Vagina (tissue), 2 donors: ENCODE measurements around the gene CCDC186. TPM values are rescaled to one million over a fixed set of nuclear protein-coding genes. Genes with fewer than 3 reads are reported as not detected.

Experiments used
- DNase-seq, 2 donors: peaks; one replicate each; pipeline ENCODE4 v3.0.0-alpha.2; 2017; ENCODE audit errors: extremely low spot score in 2 of 2
- H3K27ac ChIP-seq: fragments of 200-600 bp; sonication (generic); one replicate; pipeline ENCODE4 v1.5.1; 2019
- H3K27me3 ChIP-seq: fragments of 200-600 bp; sonication (generic); one replicate; pipeline ENCODE4 v1.5.1; 2019
- H3K36me3 ChIP-seq, 2 donors: fragments of 200-600 bp; sonication (generic); one replicate each; pipeline ENCODE4 v1.5.1; 2017 to 2019
- H3K4me1 ChIP-seq: fragments of 200-600 bp; sonication (generic); one replicate; pipeline ENCODE4 v1.5.1; 2019
- H3K4me3 ChIP-seq, 2 donors: fragments of 200-600 bp; sonication (generic); 1 replicate in 1 of 2; 2 replicates in 1 of 2; pipeline ENCODE4 v1.5.1; 2016 to 2019
- H3K9me3 ChIP-seq: fragments of 200-600 bp; sonication (generic); one replicate; pipeline ENCODE4 v1.5.1; 2019
- CTCF ChIP-seq, 3 experiments: fragments of 450-650 bp in 2 of 3; fragments of 200-600 bp in 1 of 3; sonication (generic) in 1 of 3; IDR thresholded peaks; one replicate each; pipeline ENCODE4 v1.5.1; 2017 to 2019; ENCODE audit warnings: antibody characterized with exemption in 3 of 3, mild to moderate bottlenecking in 2 of 3, moderate library complexity in 2 of 3
- POLR2A ChIP-seq, 2 donors: fragments of 450-650 bp; IDR thresholded peaks; one replicate each; pipeline ENCODE4 v1.6.1; 2017; ENCODE audit warnings: antibody characterized with exemption in 2 of 2, mild to moderate bottlenecking in 2 of 2, moderate library complexity in 2 of 2
- POLR2AphosphoS5 ChIP-seq, 2 donors: sonication (generic); formaldehyde crosslinking; IDR thresholded peaks; one replicate each; pipeline ENCODE4 v1.9.0; 2017; ENCODE audit warnings: antibody characterized with exemption in 2 of 2, mild to moderate bottlenecking in 2 of 2, low read depth in 1 of 2; ENCODE audit not compliant: insufficient read depth in 1 of 2
- intact Hi-C: fragments of 100-400 bp; cut with DNase I; formaldehyde crosslinking; loops from one replicate; pipeline ENCODE4 v1.15.1; 2023
- total RNA-seq: library from RNA; depleted of rRNA; stranded (reverse); fragments of >200 nt; gene quantifications from one replicate; pipeline ENCODE4 v1.2.3, GENCODE V29; 2016

CCDC186 gene
- total RNA-seq, 1 donor from 2014 or later: 25.5 TPM

- Histone ChIP-seq H3K9me3 (no peaks in the 10 kb centered on the region), H3K27ac (no peak overlapping the region), H3K27me3 (no peaks in the 10 kb centered on the region), H3K4me1 (no peaks in the 10 kb centered on the region), H3K4me3 (no peak overlapping the region), H3K36me3 (no peaks in the 10 kb centered on the region)
- no peak for DNase-seq
- intact Hi-C loops: no loop called here
- no peak for TF ChIP-seq POLR2A (IDR thresholded peaks at IDR 0.05)
- no peak for TF ChIP-seq CTCF (IDR thresholded peaks at IDR 0.05)
- no peak for TF ChIP-seq POLR2AphosphoS5 (IDR thresholded peaks at IDR 0.05; ENCODE audit: insufficient read depth in 1 of 2, low read depth in 1 of 2)
Observed at GRCh38 chr10:114077815-114078219, 96.2 kb downstream of the CCDC186 start.

DNA sequence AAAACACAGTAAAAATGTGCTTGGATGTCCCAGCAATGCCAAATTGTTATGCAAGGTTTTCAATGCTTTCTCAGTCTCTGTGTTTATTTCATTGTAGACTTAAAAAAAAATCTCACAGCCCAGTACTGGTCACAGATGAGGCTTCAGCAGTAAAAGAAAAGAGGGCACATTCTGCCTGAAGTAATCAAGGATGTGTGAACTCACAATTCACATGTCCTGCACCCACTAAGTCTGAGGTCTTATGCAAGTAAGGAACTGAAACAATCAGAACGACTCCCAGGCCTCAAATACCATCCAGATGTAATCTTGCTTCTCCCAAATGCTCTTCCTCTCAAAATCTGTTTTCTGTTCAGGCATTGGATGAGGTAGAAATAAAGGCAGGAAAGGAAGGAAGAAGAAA lies 96.7 kb downstream of the CCDC186 start:
- no peak for DNase-seq
- Histone ChIP-seq H3K9me3 (no peaks in the 10 kb centered on the region), H3K4me3 (no peak overlapping the region), H3K27ac (no peak overlapping the region), H3K36me3 (no peaks in the 10 kb centered on the region), H3K4me1 (no peaks in the 10 kb centered on the region), H3K27me3 (no peaks in the 10 kb centered on the region)
- intact Hi-C loops: no loop called here
- TF ChIP-seq POLR2A (IDR thresholded peaks at IDR 0.05) (no peak), POLR2AphosphoS5 (IDR thresholded peaks at IDR 0.05; ENCODE audit: insufficient read depth in 1 of 2, low read depth in 1 of 2) (no peak), CTCF (IDR thresholded peaks at IDR 0.05) (no peak)

- H3K27me3 ChIP-seq: no peaks in the 10 kb centered on the region
- no peak overlapping the region for H3K27ac ChIP-seq
- no peaks in the 10 kb centered on the region for H3K36me3 ChIP-seq
- no peak for TF ChIP-seq POLR2A (IDR thresholded peaks at IDR 0.05)
- no peak for TF ChIP-seq POLR2AphosphoS5 (IDR thresholded peaks at IDR 0.05; ENCODE audit: insufficient read depth in 1 of 2, low read depth in 1 of 2)
- TF ChIP-seq CTCF (IDR thresholded peaks at IDR 0.05): no peak
- DNase-seq: no peak
- intact Hi-C loops: no loop called here
- no peaks in the 10 kb centered on the region for H3K9me3 ChIP-seq
- H3K4me1 ChIP-seq: no peaks in the 10 kb centered on the region
- no peak overlapping the region for H3K4me3 ChIP-seq
Observed at GRCh38 chr10:114075093-114075492, 98.9 kb downstream of the CCDC186 start.

GRCh38 chr10:114073395-114074186 lies 100.4 kb downstream of the CCDC186 start:
- no peak for TF ChIP-seq CTCF (IDR thresholded peaks at IDR 0.05)
- no peak for TF ChIP-seq POLR2A (IDR thresholded peaks at IDR 0.05)
- Histone ChIP-seq H3K27ac (no peak overlapping the region), H3K27me3 (no peaks in the 10 kb centered on the region), H3K4me3 (no peak overlapping the region), H3K4me1 (no peaks in the 10 kb centered on the region), H3K9me3 (no peaks in the 10 kb centered on the region), H3K36me3 (no peaks in the 10 kb centered on the region)
- intact Hi-C loops: no loop called here
- DNase-seq: no peak

DNA sequence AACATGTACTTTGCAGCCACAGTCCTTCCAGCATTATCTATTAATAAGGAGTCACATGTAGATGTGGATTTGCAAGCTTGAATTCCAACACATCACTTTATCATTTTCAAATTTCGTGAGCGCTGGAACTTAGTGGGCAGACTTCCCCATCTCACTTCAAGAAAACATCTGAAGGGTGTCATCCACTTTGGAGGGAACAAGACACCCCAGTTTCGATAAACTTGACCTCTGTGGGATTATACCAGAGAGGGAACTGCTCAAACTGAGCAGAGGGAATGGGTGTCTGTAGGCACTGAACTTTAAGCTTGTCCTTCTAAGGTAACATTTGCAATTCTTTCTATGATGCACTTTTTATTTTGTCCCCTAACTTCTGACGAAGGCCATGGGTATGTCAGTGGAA lies 102.8 kb downstream of the CCDC186 start:
- Histone ChIP-seq H3K9me3 (no peaks in the 10 kb centered on the region), H3K27ac (no peak overlapping the region), H3K4me1 (peaks cover 13% of the 10 kb centered on the region), H3K4me3 (no peak overlapping the region), H3K36me3 (no peaks in the 10 kb centered on the region), H3K27me3 (no peaks in the 10 kb centered on the region)
- no peak for DNase-seq
- TF ChIP-seq POLR2AphosphoS5 (IDR thresholded peaks at IDR 0.05; ENCODE audit: insufficient read depth in 1 of 2, low read depth in 1 of 2) (no peak), POLR2A (IDR thresholded peaks at IDR 0.05) (no peak), CTCF (IDR thresholded peaks at IDR 0.05) (no peak)
- intact Hi-C loops: no loop called here
